Tibial nerve (tissue), 4 donors: ENCODE data around the gene PSMG4. TPM values are rescaled to one million over a fixed set of nuclear protein-coding genes. Genes with fewer than 3 reads are reported as not detected.

Experiments
- DNase-seq, 2 donors: peaks; one replicate each; pipeline ENCODE4 v3.0.0-alpha.2; 2019; ENCODE audit warnings: low spot score in 2 of 2
- H3K27ac ChIP-seq, 4 donors: fragments of 200-600 bp; sonication (generic) in 3 of 4; one replicate each; pipeline ENCODE4 v1.5.1; 2017 to 2019; ENCODE audit warnings: mild to moderate bottlenecking in 1 of 4
- H3K27me3 ChIP-seq, 2 donors: fragments of 200-600 bp; sonication (generic) in 1 of 2; one replicate each; pipeline versions ENCODE4 v1.5.1 to v1.6.0; 2017 to 2019
- H3K36me3 ChIP-seq, 3 donors: fragments of 200-600 bp; sonication (generic); one replicate each; pipeline ENCODE4 v1.5.1; 2018 to 2019
- H3K4me1 ChIP-seq, 4 donors: fragments of 200-600 bp; sonication (generic) in 3 of 4; one replicate each; pipeline ENCODE4 v1.5.1; 2017 to 2019
- H3K4me3 ChIP-seq, 4 donors: fragments of 200-600 bp; sonication (generic) in 3 of 4; one replicate each; pipeline ENCODE4 v1.5.1; 2017 to 2019; ENCODE audit warnings: mild to moderate bottlenecking in 1 of 4, moderate library complexity in 1 of 4
- H3K9me3 ChIP-seq, 4 donors: fragments of 200-600 bp; sonication (generic) in 3 of 4; one replicate each; pipeline ENCODE4 v1.5.1; 2017 to 2019
- EP300 ChIP-seq, 2 donors: sonication (generic); formaldehyde crosslinking; IDR thresholded peaks; one replicate each; pipeline ENCODE4 v1.6.1; 2017; ENCODE audit warnings: antibody characterized with exemption in 2 of 2, mild to moderate bottlenecking in 1 of 2
- POLR2A ChIP-seq, 2 donors: fragments of 450-650 bp; IDR thresholded peaks; one replicate each; pipeline ENCODE4 v1.6.1; 2017; ENCODE audit warnings: antibody characterized with exemption in 2 of 2, mild to moderate bottlenecking in 2 of 2, moderate library complexity in 2 of 2
- WGBS, 2 donors: methylation state at CpG; one replicate each; pipeline ENCODE4 v1.1.5; 2018; 5-methylcytosine and 5-hydroxymethylcytosine counted together
- total RNA-seq, 4 donors: library from RNA; depleted of rRNA; stranded (reverse); fragments of >200 nt; gene quantifications; one replicate each; pipeline ENCODE4 v1.1.0, GENCODE V29; 2016
- TF ChIP-seq, protein P1 (sequence below), 5 experiments: fragments of 200-600 bp in 3 of 5; fragments of 450-650 bp in 2 of 5; sonication (generic) in 3 of 5; IDR thresholded peaks; one replicate each; pipeline ENCODE4 v1.5.1; 2016 to 2019; ENCODE audit warnings: antibody characterized with exemption in 5 of 5, mild to moderate bottlenecking in 3 of 5, moderate library complexity in 2 of 5

Gene PSMG4
- total RNA-seq, 4 donors from 2014 or later: 14.7 to 36.5 (median 31.8) TPM

GRCh38 chr6:3268680-3269079, 9.9 kb downstream of the PSMG4 start:
- no peaks in the 10 kb centered on the region for H3K9me3 ChIP-seq
- WGBS, 2 donors: 77 to 90% methylated on average over 11 of the region's 11 CpGs
- no peak for TF ChIP-seq POLR2A (IDR thresholded peaks at IDR 0.05)
- TF ChIP-seq, protein P1, sequence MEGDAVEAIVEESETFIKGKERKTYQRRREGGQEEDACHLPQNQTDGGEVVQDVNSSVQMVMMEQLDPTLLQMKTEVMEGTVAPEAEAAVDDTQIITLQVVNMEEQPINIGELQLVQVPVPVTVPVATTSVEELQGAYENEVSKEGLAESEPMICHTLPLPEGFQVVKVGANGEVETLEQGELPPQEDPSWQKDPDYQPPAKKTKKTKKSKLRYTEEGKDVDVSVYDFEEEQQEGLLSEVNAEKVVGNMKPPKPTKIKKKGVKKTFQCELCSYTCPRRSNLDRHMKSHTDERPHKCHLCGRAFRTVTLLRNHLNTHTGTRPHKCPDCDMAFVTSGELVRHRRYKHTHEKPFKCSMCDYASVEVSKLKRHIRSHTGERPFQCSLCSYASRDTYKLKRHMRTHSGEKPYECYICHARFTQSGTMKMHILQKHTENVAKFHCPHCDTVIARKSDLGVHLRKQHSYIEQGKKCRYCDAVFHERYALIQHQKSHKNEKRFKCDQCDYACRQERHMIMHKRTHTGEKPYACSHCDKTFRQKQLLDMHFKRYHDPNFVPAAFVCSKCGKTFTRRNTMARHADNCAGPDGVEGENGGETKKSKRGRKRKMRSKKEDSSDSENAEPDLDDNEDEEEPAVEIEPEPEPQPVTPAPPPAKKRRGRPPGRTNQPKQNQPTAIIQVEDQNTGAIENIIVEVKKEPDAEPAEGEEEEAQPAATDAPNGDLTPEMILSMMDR (IDR thresholded peaks at IDR 0.05): no peak
- no peak for TF ChIP-seq EP300 (IDR thresholded peaks at IDR 0.05)
- no peak overlapping the region for H3K4me3 ChIP-seq
- H3K27me3 ChIP-seq: no peaks in the 10 kb centered on the region
- no peak overlapping the region for H3K27ac ChIP-seq
- H3K36me3 ChIP-seq: peaks cover 0 to 79% (median 14%) of the 10 kb centered on the region in 3 donors
- H3K4me1 ChIP-seq: peaks cover 0 to 7% (median 0%) of the 10 kb centered on the region in 4 donors
- DNase-seq: no peak

DNA sequence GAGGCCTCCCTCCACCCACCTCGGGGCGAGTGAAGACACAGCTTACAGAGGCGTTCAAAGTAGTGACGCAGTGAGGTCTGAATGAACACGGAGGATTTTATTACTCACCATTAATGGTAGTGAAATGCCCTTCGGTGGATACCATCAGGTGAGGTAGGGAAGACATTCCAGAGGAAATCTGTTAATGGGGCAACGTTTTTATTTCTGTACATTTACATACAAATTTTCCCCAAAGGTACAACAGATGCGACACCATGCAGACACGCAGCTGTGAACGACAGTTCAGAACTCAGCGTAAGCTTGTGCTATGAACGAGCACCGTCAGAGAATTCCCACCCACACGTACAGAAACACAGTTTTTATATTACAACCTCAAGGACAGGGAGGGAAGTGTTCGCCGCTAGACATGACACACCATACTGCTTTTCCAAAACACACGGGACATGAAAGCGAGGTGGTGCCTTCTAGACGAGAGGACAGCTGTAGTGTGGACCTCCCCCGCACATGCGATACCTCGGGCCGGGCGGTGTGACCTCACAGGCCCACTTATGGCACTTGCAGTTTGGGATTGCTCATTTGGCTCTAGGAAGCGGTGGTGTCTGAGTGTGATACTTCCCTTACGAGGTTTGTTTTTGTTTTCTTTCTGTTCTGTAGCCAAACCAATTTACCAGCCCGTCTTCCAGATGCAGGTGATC, 10.7 kb downstream of the PSMG4 start:
- WGBS, 2 donors: 77 to 81% methylated on average over 27 of the region's 27 CpGs
- TF ChIP-seq EP300 (IDR thresholded peaks at IDR 0.05): no peak
- TF ChIP-seq, protein P1 (IDR thresholded peaks at IDR 0.05): no peak
- TF ChIP-seq POLR2A (IDR thresholded peaks at IDR 0.05): no peak
- H3K36me3 ChIP-seq: peaks cover 0 to 78% (median 14%) of the 10 kb centered on the region in 3 donors
- H3K27me3 ChIP-seq: no peaks in the 10 kb centered on the region
- no peak for DNase-seq
- no peak overlapping the region for H3K27ac ChIP-seq
- H3K9me3 ChIP-seq: no peaks in the 10 kb centered on the region
- no peaks in the 10 kb centered on the region for H3K4me1 ChIP-seq
- no peak overlapping the region for H3K4me3 ChIP-seq

DNA sequence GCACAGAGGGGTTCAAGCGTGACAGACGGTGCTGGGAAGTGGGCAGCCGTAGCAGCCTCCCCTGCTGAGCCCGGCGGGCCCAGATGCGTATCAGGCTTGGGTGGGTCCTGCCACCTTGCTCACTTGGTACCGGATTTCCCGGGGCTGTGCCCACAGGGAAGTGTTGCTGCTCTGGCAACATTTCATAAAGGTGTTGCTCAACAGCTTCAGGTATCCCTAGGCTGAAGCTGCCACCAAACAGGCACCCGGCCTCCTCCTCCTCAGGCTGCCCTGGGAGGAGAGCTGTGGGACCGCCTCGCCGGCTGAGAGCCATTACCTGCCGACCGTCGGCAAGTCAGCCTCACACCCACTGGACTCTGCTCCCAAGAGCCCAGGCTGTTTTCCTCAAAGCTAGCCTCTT, 11.5 kb downstream of the PSMG4 start:
- TF ChIP-seq POLR2A (IDR thresholded peaks at IDR 0.05): no peak
- TF ChIP-seq, protein P1 (IDR thresholded peaks at IDR 0.05): no peak
- TF ChIP-seq EP300 (IDR thresholded peaks at IDR 0.05): no peak
- 83% methylated on average over 15 of the region's 15 CpGs for WGBS, 2 donors
- no peak for DNase-seq
- Histone ChIP-seq H3K27ac (no peak overlapping the region), H3K27me3 (no peaks in the 10 kb centered on the region), H3K4me1 (no peaks in the 10 kb centered on the region), H3K36me3 (peaks cover 0 to 76% (median 14%) of the 10 kb centered on the region in 3 donors), H3K9me3 (no peaks in the 10 kb centered on the region), H3K4me3 (no peak overlapping the region)

DNA sequence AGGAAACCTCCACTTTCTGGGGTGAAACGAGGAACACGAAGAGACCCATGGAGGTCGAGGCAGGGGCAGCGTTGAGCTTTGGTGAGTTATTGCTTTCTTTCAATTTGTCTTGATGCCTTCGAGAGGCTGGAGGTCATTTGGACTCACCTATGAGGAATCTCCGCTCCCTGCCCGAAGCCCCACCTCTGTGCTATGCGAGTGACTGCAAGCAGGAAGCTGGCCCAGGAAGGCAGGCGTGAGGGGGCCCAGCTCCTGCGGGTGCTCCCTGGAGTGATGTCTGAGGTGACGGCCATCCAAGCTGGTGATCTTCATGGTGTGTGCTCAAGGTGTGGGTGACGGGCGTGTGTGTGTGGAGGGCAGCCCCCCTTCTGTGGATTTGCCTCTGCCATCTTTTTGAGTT, 13.0 kb downstream of the PSMG4 start:
- H3K27ac ChIP-seq: no peak overlapping the region
- H3K4me3 ChIP-seq: no peak overlapping the region
- no peaks in the 10 kb centered on the region for H3K27me3 ChIP-seq
- DNase-seq: no peak
- no peak for TF ChIP-seq POLR2A (IDR thresholded peaks at IDR 0.05)
- TF ChIP-seq, protein P1 (IDR thresholded peaks at IDR 0.05): no peak
- TF ChIP-seq EP300 (IDR thresholded peaks at IDR 0.05): no peak
- H3K36me3 ChIP-seq: peaks cover 0 to 77% (median 14%) of the 10 kb centered on the region in 3 donors
- H3K9me3 ChIP-seq: no peaks in the 10 kb centered on the region
- WGBS, 2 donors: 91 to 94% methylated on average over 13 of the region's 13 CpGs
- H3K4me1 ChIP-seq: peaks cover 0 to 2% (median 0%) of the 10 kb centered on the region in 4 donors

DNA sequence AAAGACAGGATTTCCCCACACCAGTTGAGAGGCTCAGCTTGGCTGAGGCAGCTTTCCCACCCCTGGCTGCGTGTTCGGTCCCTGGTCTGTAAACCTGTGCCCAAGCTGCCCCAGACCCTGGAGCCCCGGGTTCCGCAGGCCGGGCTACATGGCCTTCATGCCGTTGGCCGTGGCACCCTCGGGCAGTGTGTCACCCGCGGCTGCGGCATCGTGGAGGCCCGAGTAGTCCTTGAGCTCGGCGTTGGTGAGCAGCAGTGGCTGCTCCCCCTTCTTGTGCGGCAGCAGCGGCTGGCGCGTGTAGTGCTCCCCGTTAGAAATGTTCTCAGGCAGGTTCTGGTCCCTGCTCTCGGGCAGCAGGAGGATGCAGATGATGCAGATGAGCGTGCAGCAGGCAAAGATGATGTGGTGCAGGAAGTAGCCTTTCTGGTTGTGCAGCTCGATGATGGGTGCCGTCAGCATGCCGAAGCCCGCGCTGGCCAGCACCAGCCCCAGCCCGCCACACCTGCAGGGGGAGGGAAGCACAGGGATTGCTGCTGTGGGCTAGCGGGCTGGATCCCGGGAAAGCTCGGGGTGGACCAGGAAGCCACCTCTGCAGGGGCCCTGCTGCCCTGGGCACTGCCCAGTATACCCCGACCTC, 14.3 kb downstream of the PSMG4 start:
- Histone ChIP-seq H3K36me3 (peaks cover 0 to 69% (median 14%) of the 10 kb centered on the region in 3 donors), H3K27ac (no peak overlapping the region), H3K27me3 (no peaks in the 10 kb centered on the region), H3K4me1 (peaks cover 0 to 5% (median 0%) of the 10 kb centered on the region in 4 donors), H3K9me3 (no peaks in the 10 kb centered on the region), H3K4me3 (no peak overlapping the region)
- WGBS, 2 donors: 88 to 90% methylated on average over 26 to 32 of the region's 32 CpGs
- TF ChIP-seq, protein P1 (IDR thresholded peaks at IDR 0.05): no peak
- TF ChIP-seq EP300 (IDR thresholded peaks at IDR 0.05) (no peak), POLR2A (IDR thresholded peaks at IDR 0.05) (no peak)
- DNase-seq: no peak
